Spleen (tissue), 11 donors: ENCODE results near the gene SLC25A4. TPM values are rescaled to one million over a fixed set of nuclear protein-coding genes. Genes with fewer than 3 reads are reported as not detected.

Experiments used
- DNase-seq: peaks from one replicate; pipeline ENCODE4 v3.0.0-alpha.2; 2020
- H3K27ac ChIP-seq, 8 donors: fragments of 200-600 bp; sonication (generic) in 7 of 8; 1 replicate in 4 of 8; 2 replicates in 4 of 8; pipeline versions ENCODE4 v1.5.0 to v1.8.0; 2016 to 2021; ENCODE audit warnings: inconsistent platforms in 4 of 8, mild to moderate bottlenecking in 4 of 8, moderate library complexity in 1 of 8
- H3K27me3 ChIP-seq, 7 donors: fragments of 200-600 bp; sonication (generic) in 6 of 7; replicated peaks in 1 of 7; 1 replicate in 4 of 7; 2 replicates in 3 of 7; pipeline versions ENCODE4 v1.5.0 to v1.8.0; 2016 to 2021; ENCODE audit warnings: inconsistent platforms in 3 of 7, mild to moderate bottlenecking in 1 of 7
- H3K36me3 ChIP-seq, 6 donors: fragments of 200-600 bp; sonication (generic) in 5 of 6; 1 replicate in 4 of 6; 2 replicates in 2 of 6; pipeline versions ENCODE4 v1.5.0 to v1.8.0; 2016 to 2021; ENCODE audit warnings: inconsistent platforms in 2 of 6
- H3K4me1 ChIP-seq, 6 donors: fragments of 200-600 bp; sonication (generic) in 5 of 6; 1 replicate in 3 of 6; 2 replicates in 3 of 6; pipeline versions ENCODE4 v1.5.0 to v1.8.0; 2016 to 2021; ENCODE audit warnings: inconsistent platforms in 3 of 6
- H3K4me3 ChIP-seq, 8 donors: fragments of 200-600 bp; sonication (generic) in 7 of 8; 1 replicate in 4 of 8; 2 replicates in 4 of 8; pipeline versions ENCODE4 v1.5.0 to v1.8.0; 2016 to 2021; ENCODE audit warnings: inconsistent platforms in 4 of 8, mild to moderate bottlenecking in 4 of 8, moderate library complexity in 2 of 8
- H3K9me3 ChIP-seq, 8 donors: fragments of 200-600 bp; sonication (generic) in 7 of 8; 1 replicate in 4 of 8; 2 replicates in 4 of 8; pipeline versions ENCODE4 v1.5.0 to v1.8.0; 2016 to 2021; ENCODE audit warnings: inconsistent platforms in 4 of 8
- POLR2A ChIP-seq, 3 donors: fragments of 450-650 bp; IDR thresholded peaks; one replicate each; pipeline ENCODE4 v1.5.1; 2017; ENCODE audit warnings: antibody characterized with exemption in 3 of 3, mild to moderate bottlenecking in 1 of 3
- POLR2AphosphoS5 ChIP-seq, 3 donors: sonication (generic); formaldehyde crosslinking; IDR thresholded peaks; one replicate each; pipeline ENCODE4 v1.5.1; 2017; ENCODE audit warnings: antibody characterized with exemption in 3 of 3
- WGBS, 5 donors: extraction: QIAGEN DNeasy Blood & Tissue Kit in 3 of 5; methylation state at CpG; one replicate each; pipeline versions ENCODE4 v1.1.5 to v1.1.7; 2013 to 2018; 5-methylcytosine and 5-hydroxymethylcytosine counted together
- intact Hi-C: fragments of 100-400 bp; cut with DNase I; formaldehyde crosslinking; loops from one replicate; pipeline ENCODE4 v1.15.0; 2023; ENCODE audit warnings: low total_unique reads
- polyA plus RNA-seq, 3 donors: library from polyadenylated mRNA; stranded (reverse); fragments of 200-250 nt; gene quantifications; one replicate each; pipeline ENCODE4 v1.2.1, GENCODE V29; 2013
- total RNA-seq, 7 donors: library from RNA; depleted of rRNA in 3 of 7; stranded (reverse); fragments of >200 nt in 3 of 7; fragmentation: NEBNext Ultra II Directional in 4 of 7; extraction: Animal tissue kit (Norgen Biotek cat#: 25700) in 4 of 7; gene quantifications; one replicate each; pipeline versions ENCODE4 v1.1.0 to v1.2.1, GENCODE V29; 2016 to 2021
- TF ChIP-seq, protein P1 (sequence below), 11 experiments: fragments of 200-600 bp in 7 of 11; fragments of 450-650 bp in 4 of 11; sonication (generic) in 4 of 11; IDR thresholded peaks in 8 of 11; conservative IDR thresholded peaks in 3 of 11; 1 replicate in 7 of 11; 2 replicates in 4 of 11; pipeline versions ENCODE4 v1.4.0 to v1.8.0; 2016 to 2021; ENCODE audit warnings: antibody characterized with exemption in 11 of 11, inconsistent platforms in 4 of 11, mild to moderate bottlenecking in 1 of 11
- donor health status: healthy with polysubstance abuse.
- donor health status: DM: no; HTN: no; CAD: no; lungs with moderate emphysema.
- donor health status: DM: no; HTN: no; CAD: no.
- donor health status: Bipolar disorder and iron deficiency.
- donor health status: healthy.
- donor health status: DM: no; HTN: no; CAD: no.
- donor health status: DM: yes; HTN: yes; CAD: no.

SLC25A4 gene
- total and polyA plus RNA-seq, 10 donors = 6.2 to 17.2 (median 11.0) TPM

- no peaks in the 10 kb centered on the region for H3K9me3 ChIP-seq
- H3K36me3 ChIP-seq = peaks cover 4 to 73% (median 32%) of the 10 kb centered on the region in 6 donors
- H3K4me1 ChIP-seq = peaks cover 4 to 27% (median 16%) of the 10 kb centered on the region in 6 donors
- intact Hi-C loops = no loop called here
- no peak for DNase-seq
- WGBS, 5 donors = 83 to 94% (median 90%) methylated on average over 9 of the region's 9 CpGs
- H3K4me3 ChIP-seq = no peak overlapping the region
- H3K27ac ChIP-seq = no peak overlapping the region
- no peaks in the 10 kb centered on the region for H3K27me3 ChIP-seq
- TF ChIP-seq POLR2AphosphoS5 (IDR thresholded peaks at IDR 0.05) = no peak
- TF ChIP-seq, protein P1, sequence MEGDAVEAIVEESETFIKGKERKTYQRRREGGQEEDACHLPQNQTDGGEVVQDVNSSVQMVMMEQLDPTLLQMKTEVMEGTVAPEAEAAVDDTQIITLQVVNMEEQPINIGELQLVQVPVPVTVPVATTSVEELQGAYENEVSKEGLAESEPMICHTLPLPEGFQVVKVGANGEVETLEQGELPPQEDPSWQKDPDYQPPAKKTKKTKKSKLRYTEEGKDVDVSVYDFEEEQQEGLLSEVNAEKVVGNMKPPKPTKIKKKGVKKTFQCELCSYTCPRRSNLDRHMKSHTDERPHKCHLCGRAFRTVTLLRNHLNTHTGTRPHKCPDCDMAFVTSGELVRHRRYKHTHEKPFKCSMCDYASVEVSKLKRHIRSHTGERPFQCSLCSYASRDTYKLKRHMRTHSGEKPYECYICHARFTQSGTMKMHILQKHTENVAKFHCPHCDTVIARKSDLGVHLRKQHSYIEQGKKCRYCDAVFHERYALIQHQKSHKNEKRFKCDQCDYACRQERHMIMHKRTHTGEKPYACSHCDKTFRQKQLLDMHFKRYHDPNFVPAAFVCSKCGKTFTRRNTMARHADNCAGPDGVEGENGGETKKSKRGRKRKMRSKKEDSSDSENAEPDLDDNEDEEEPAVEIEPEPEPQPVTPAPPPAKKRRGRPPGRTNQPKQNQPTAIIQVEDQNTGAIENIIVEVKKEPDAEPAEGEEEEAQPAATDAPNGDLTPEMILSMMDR (IDR thresholded peaks at IDR 0.05 in 8 of 11, conservative IDR thresholded peaks at IDR 0.05 in 3 of 11) = no peak
- TF ChIP-seq POLR2A (IDR thresholded peaks at IDR 0.05) = no peak
Observed at GRCh38 chr4:185167234-185167633, 24.2 kb downstream of the SLC25A4 start.

- Histone ChIP-seq H3K9me3 (no peaks in the 10 kb centered on the region), H3K4me1 (peaks cover 0 to 10% (median 6%) of the 10 kb centered on the region in 6 donors), H3K27ac (peak overlapping the region in 3 of 8 donors; percentile 7 to 51 (median 26)), H3K36me3 (peaks cover 0 to 83% (median 35%) of the 10 kb centered on the region in 6 donors), H3K4me3 (no peak overlapping the region), H3K27me3 (no peaks in the 10 kb centered on the region)
- intact Hi-C loops = no loop called here
- no peak for TF ChIP-seq POLR2A (IDR thresholded peaks at IDR 0.05)
- TF ChIP-seq, protein P1 (IDR thresholded peaks at IDR 0.05 in 8 of 11, conservative IDR thresholded peaks at IDR 0.05 in 3 of 11) = no peak
- no peak for TF ChIP-seq POLR2AphosphoS5 (IDR thresholded peaks at IDR 0.05)
- DNase-seq = no peak
- 64 to 77% (median 70%) methylated on average over 2 of the region's 2 CpGs for WGBS, 5 donors
Observed at GRCh38 chr4:185171373-185172071, 28.5 kb downstream of the SLC25A4 start.

- 80 to 93% (median 90%) methylated on average over 3 of the region's 3 CpGs for WGBS, 5 donors
- H3K36me3 ChIP-seq = peaks cover 0 to 30% (median 5%) of the 10 kb centered on the region in 6 donors
- DNase-seq = no peak
- no peaks in the 10 kb centered on the region for H3K27me3 ChIP-seq
- no peak overlapping the region for H3K27ac ChIP-seq
- no peaks in the 10 kb centered on the region for H3K9me3 ChIP-seq
- intact Hi-C loops = no loop called here
- H3K4me1 ChIP-seq = peaks cover 0 to 17% (median 11%) of the 10 kb centered on the region in 6 donors
- no peak overlapping the region for H3K4me3 ChIP-seq
- TF ChIP-seq, protein P1 (IDR thresholded peaks at IDR 0.05 in 8 of 11, conservative IDR thresholded peaks at IDR 0.05 in 3 of 11) = no peak
- TF ChIP-seq POLR2AphosphoS5 (IDR thresholded peaks at IDR 0.05) (no peak), POLR2A (IDR thresholded peaks at IDR 0.05) (no peak)
Observed at GRCh38 chr4:185179488-185179887, 36.4 kb downstream of the SLC25A4 start.

GRCh38 chr4:185182239-185182638, 39.2 kb downstream of the SLC25A4 start:
- no peaks in the 10 kb centered on the region for H3K9me3 ChIP-seq
- no peaks in the 10 kb centered on the region for H3K27me3 ChIP-seq
- H3K4me3 ChIP-seq = no peak overlapping the region
- TF ChIP-seq POLR2AphosphoS5 (IDR thresholded peaks at IDR 0.05) (no peak), POLR2A (IDR thresholded peaks at IDR 0.05) (no peak)
- TF ChIP-seq, protein P1 (IDR thresholded peaks at IDR 0.05 in 8 of 11, conservative IDR thresholded peaks at IDR 0.05 in 3 of 11) = no peak
- no peak for DNase-seq
- whole genome bisulfite sequencing, 5 donors = 64 to 85% (median 74%) methylated on average over 2 of the region's 2 CpGs
- peaks cover 0 to 19% (median 0%) of the 10 kb centered on the region in 6 donors for H3K36me3 ChIP-seq
- intact Hi-C loops = no loop called here
- H3K27ac ChIP-seq = no peak overlapping the region
- H3K4me1 ChIP-seq = peaks cover 0 to 43% (median 22%) of the 10 kb centered on the region in 6 donors
